Esophagus muscularis mucosa (tissue), 3 donors: ENCODE results near the gene RHBDF2.

Experiments used
- CTCF ChIP-seq, 3 experiments: fragments of 200-600 bp in 2 of 3; fragments of 450-650 bp in 1 of 3; sonication (generic) in 2 of 3; IDR thresholded peaks; one replicate each; pipeline ENCODE4 v1.5.1; 2017 to 2019; ENCODE audit warnings: antibody characterized with exemption in 3 of 3, mild to moderate bottlenecking in 2 of 3, moderate library complexity in 1 of 3
- POLR2A ChIP-seq: fragments of 450-650 bp; IDR thresholded peaks from one replicate; pipeline ENCODE4 v1.6.1; 2017; ENCODE audit warnings: antibody characterized with exemption, moderate library complexity, mild to moderate bottlenecking, low read depth
- POLR2AphosphoS5 ChIP-seq, 2 donors: sonication (generic); formaldehyde crosslinking; IDR thresholded peaks; one replicate each; pipeline ENCODE4 v1.6.1; 2017; ENCODE audit warnings: antibody characterized with exemption in 2 of 2

- no peak for TF ChIP-seq POLR2A
- TF ChIP-seq CTCF (IDR thresholded peaks at IDR 0.05), result no peak
- no peak for TF ChIP-seq POLR2AphosphoS5 (IDR thresholded peaks at IDR 0.05)
Measured at GRCh38 chr17:76445697-76446448, 55.4 kb downstream of the RHBDF2 start.
